Esophagus squamous epithelium (tissue), 4 donors: ENCODE results near the gene ZNF516.

Source experiments
- POLR2A ChIP-seq, 4 donors: fragments of 450-650 bp; IDR thresholded peaks; one replicate each; pipeline ENCODE4 v1.6.1; 2017; ENCODE audit warnings: antibody characterized with exemption in 4 of 4, mild to moderate bottlenecking in 4 of 4, moderate library complexity in 3 of 4
- TF ChIP-seq, protein P1 (sequence below), 6 experiments: fragments of 450-650 bp in 4 of 6; fragments of 200-600 bp in 2 of 6; sonication (generic) in 2 of 6; IDR thresholded peaks; one replicate each; pipeline ENCODE4 v1.5.1; 2016 to 2019; ENCODE audit warnings: antibody characterized with exemption in 6 of 6, mild to moderate bottlenecking in 4 of 6, moderate library complexity in 4 of 6

DNA sequence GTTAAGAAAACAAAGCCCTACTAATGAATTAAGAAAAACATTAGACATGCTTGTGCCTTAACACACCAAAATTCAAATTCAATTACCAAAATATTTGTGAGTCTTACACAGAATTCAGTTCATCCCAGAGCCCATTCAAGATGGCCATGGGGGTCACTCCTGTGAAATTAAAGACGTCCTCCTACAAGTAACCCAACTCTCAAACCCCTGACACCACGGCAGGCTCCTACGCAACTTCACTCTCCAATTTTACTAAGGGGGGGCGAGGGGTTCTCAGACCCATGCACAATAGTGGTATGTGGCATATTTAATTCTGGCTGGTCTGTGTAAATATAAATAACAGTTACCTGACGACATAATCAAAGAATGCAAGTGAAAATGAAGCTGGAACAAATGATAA, 5.0 kb downstream of the ZNF516 start:
- TF ChIP-seq, protein P1, sequence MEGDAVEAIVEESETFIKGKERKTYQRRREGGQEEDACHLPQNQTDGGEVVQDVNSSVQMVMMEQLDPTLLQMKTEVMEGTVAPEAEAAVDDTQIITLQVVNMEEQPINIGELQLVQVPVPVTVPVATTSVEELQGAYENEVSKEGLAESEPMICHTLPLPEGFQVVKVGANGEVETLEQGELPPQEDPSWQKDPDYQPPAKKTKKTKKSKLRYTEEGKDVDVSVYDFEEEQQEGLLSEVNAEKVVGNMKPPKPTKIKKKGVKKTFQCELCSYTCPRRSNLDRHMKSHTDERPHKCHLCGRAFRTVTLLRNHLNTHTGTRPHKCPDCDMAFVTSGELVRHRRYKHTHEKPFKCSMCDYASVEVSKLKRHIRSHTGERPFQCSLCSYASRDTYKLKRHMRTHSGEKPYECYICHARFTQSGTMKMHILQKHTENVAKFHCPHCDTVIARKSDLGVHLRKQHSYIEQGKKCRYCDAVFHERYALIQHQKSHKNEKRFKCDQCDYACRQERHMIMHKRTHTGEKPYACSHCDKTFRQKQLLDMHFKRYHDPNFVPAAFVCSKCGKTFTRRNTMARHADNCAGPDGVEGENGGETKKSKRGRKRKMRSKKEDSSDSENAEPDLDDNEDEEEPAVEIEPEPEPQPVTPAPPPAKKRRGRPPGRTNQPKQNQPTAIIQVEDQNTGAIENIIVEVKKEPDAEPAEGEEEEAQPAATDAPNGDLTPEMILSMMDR (IDR thresholded peaks at IDR 0.05) = no peak
- TF ChIP-seq POLR2A (IDR thresholded peaks at IDR 0.05) = no peak
